Effector CD8-positive, alpha-beta T cell (primary cell): ENCODE results near the gene FAM81A.

Experiments used
- DNase-seq: peaks from one replicate; lab custom pipeline; 2025; lab: John Stamatoyannopoulos, UW

The FAM81A gene

DNA sequence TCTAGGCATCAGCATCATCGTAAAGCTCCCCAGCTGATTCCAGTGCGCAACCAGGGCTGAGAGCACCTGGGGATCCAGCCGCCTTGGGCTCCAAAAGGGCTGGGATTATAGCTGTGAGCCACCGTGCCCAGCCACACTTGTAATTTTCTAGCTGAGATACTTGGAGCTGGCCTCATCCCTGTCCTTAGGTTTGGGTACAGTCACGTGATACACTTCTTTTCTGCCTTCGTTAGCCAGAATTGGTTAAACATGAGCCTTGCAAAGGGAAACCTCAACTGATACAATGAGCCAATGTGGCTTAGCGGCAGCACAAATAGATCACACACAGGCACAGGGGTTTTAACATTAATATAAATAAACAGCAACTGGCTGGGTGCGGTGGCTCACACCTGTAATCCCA, 103.8 kb downstream of the FAM81A start:
- no peak for DNase-seq

DNA sequence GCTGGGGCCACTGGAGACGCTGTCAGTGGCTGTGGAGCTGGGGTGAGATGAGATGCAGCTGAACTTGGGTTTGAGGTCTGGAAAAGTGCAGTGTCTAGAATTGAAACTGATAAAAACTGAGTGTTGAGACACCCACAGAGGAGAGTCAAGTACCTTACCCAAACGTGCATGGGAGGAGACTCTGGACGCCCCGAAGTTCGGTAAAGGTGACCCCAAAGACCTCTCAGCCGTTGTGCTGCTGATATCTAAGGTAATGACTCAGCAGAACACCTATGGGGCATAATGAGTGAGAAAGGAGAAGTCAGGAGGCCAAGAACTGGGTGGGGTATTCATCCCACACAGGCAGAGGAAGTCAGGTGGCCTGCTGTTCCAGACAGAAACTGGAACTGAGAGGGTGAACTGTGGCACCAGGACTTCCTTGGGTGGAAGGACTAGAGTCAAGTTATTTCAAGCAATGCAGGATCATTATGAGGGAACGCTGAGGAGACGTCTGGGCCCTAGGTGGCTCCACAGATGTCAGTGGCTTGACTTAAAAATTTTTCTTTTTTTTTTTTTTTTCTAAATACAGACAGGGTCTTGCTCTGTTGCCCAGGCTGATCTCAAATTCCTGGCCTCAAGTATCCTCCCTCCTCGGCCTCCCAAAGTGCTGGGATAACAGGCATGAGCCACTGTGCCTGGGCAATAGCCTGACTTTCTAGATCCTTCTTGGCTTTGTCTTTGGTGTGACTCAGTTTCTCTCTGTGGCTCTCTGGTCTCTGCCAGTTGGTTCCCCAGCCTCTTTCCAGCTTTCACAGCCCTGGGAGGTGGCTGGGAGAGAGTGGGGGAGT, 105.9 kb downstream of the FAM81A start:
- DNase-seq, result no peak

DNA sequence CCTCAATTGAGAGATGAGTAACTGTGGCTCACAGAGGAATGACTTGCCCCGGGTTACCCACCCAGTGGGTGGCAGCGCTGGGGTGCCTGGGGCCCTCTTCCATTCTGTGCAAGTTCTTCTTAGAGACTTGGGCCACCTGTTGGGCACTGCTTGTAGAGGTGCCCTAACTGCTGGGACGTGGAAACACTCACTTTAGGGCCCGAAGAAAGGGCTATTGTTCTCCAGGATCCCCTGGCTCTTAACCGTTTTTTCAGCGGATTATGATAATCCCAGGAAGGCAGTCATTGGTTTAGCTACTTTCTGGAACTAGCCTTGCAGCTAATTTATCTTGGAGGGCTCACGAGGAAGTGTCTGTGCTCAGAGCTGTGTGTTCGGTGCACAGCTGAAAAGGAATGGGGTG, 107.6 kb downstream of the FAM81A start:
- DNase-seq, result no peak

DNA sequence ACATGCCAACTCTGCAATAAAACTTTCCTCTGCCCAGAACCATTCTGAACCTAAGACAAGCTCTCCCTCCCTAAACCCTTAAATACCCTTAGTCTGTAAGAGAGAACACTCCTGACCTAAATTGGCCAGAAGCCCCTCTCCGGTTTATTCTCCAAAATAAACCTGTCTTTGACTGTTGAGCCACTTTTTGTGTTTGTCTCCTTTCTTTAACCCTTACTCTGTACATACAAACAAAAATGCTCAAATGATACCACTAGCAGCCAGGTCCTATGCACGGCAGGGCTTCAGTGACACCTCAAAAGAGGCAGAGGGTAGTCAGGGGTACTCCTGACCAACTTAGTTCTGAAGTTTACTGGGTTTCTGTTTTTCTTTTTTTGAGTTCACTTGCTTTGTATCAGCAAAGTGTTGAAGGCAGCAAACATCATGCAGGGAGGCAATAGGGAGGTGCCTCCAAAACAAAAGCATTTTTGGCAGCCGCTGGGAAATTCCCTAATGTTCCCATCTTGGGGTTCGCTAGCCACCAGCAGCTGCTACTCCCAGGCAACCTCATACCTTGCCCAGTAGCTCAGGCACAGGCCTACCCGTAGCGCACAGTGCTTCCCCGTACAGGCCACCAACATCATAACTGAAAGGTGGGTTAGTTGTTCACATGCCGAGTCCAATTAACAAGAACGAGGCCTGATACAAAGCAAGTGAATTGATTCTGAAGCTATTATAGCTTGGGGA, 110.7 kb downstream of the FAM81A start:
- no peak for DNase-seq

DNA sequence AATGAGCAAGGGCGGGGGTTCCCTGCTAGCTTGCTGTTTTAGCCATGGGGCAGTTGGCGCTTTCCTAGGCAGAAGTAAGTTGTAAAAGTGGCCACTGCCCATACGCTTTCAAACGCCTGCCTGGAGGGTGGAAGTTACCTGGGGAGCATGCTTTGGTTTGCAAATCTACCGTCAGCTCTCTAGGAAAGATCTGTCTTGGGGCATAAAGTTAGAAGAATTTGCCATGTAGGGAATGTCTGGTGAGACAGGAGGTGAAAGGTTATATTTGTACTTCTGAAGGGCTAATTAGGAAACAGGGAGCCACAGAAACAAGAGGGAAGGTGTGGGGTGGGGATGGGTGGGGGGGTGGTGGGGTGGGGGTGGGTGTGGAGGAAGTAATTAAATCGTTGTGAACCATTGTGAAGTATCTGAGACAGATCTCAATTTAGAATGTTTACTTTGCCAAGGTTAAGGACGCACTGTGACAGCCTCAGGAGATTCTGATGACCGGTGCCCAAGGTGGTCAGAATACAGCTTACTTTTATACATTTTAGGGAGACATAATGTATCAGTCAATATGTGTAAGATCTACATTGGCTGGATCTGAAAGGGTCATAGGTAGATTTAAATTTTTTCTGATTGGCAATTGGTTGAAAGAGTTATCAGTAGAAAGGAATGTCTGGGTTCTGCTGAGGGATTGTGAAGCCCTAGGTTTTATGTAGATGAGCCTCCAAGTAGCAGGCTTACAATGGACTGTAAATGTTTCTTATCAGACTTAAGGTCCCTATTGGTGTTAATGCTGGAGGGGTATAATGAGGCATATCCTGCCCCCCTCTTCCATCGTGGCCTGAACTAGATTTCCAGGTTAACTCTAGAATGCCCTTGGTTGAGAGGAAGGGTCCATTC, 111.6 kb downstream of the FAM81A start:
- no peak for DNase-seq

DNA sequence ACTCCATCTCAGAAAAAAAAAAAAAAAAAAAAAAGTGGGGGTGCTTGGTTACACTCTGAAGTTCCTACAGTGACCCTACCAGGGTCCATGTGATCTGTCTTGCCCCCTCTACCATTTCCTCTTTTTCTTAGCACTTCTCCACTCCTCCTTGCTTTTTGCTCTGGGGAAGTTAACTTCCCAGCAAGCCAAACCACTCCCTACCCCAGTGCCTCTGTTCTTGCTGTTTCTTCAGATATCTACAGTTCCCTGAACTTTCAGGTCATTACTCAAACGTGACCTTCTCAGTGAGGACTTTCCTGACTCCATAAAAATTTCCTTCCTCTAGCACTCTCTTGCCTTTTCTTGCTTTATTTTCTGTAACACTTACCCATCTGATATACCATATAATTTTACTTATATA, 112.5 kb downstream of the FAM81A start:
- no peak for DNase-seq

DNA sequence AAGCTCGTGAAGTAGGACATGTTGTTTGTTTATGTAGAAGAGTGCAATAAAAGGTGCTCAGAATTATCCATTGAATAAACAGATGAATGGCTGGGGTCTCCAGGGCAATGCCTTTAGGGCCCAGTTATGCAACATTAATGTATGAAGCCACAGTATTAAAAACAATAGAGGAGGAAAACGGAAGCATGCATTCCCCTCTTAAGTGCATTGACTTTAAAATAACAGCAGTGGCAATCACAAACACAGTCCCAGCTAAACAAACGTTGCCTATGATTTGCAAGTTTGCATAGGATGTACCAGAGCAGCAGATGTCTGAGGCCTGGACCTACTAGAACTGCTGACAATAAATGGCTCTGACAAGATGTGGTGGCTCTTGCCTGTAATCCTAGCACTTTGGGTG, 113.0 kb downstream of the FAM81A start:
- no peak for DNase-seq

DNA sequence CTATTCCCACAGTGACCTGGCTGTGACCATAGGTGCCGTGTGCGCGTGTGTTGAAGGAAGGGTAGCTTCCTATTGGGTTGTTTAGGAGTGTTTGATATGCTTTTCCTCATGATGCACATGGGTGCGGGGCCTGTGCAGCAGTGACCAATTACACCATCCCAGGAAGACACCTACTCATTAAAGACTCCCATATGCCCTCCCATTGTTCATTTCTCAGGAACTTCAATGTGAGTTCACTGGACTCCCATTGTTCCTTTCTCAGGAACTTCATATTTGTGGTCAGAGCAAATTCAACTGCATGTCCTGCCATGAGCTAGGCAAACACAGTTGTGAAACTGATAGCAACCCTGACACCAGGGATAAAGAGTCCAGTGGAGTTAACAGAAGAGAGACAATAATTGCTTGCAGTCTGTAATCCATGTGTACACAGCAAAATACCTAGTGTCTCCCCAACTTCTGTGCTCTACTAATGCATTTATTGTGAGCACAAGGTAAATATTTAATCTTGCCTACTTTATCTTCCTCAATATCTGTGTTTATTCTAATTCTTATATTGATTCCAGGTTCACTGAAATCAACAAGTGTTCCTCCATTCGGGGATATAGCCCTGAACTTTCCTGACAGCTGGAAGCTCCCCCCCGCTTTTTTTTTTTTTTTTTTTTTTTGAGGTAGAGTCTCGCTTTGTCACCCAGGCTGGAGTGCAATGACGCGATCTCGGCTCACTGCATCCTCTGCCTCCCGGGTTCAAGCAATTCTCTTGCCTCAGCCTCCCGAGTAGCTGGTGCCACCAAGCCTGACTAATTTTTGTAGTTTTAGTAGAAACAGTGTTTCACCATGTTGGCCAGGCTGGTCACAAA, 116.1 kb downstream of the FAM81A start:
- DNase-seq, result no peak

DNA sequence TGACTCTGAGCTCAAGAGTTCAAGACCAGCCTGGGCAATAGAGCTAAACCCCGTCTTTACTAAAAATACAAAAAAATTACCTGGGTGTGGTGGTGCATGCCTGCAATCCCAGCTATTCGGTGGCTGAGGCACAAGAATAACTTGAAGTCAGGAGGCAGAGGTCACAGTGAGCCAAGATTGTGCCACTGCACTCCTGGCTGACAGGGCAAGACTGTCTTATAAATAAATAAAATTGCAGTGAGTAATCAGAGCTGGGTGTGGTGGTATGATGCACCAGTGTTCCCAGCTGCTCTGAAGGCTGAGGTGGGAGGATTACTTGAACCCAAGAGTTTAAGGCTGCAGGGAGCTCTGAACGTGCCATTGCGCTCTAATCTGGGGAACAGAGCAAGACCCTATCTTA, 117.7 kb downstream of the FAM81A start:
- DNase-seq, result no peak

DNA sequence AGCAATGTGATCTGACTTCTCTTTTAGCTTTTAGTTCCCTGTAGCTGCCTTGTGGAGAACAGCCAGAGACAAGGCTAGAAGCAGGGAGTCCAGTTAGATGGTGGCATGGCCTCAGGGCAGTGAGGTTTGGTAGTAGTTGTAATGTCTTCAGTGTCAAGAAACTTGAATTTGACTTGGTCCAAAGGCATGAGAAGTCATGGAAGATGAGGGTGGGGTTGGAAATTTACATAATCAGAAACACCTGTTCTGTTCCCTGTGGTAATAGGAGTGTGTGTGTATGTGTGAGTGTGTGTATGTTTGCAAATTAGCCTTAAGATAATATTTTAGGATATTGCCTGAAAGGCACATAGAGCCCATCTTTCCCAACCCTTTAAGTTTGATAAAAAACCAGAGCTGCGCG, 118.4 kb downstream of the FAM81A start:
- no peak for DNase-seq

DNA sequence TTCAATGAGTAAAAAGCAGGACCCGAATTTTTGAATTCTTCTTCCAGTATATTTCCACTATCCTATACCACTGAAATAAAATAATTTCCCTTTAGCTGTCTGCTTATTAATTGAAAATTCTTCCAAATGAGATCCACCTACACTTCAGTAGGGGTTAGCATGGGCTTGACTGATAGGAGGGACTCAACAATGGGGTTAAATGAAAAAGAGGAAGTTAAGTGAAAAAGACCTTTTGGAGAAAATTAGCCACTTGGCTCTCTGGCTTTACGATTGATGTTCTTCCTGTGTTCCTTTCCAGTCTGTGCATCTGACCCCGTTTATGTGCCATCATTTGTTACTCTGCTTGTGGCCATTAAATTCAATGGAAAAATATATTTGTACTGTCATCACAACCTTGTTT, 119.6 kb downstream of the FAM81A start:
- DNase-seq, result no peak

DNA sequence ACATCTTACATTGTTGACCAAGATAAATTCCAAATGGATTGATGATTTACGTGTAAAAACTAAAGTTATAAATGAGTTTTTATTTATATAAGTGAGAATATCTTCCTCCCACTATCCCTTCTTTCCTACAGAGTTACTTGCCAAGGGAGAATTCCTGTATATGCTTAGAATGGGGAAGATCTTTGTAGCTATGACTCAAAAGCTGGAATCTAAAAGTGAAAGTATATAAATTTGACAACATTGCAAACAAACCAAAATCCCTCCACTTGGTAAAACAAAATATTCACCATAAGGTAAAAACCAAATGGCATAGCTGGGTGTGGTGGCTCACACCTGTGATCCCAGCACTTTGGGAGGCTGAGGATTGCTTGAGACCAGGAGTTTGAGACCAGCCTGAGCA, 120.9 kb downstream of the FAM81A start:
- DNase-seq, result no peak

DNA sequence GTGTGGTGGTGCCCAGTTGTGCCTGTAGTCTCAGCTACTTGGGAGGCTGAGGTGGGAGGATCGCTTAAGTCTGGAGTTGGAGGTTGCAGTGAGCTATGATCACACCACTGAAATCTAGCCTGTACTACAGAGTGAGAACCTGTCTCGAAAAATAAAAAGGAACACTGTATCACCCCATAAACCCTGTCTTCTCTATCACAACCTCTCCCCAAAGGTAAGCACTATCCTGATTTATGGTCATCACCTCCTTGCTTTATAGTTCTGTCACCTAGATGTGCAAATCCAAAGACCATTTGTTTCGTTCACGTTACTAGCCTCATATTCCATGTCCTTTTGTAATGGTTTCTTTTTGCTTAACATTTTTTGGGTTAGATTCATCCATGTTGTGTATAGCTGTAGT, 123.6 kb downstream of the FAM81A start:
- DNase-seq, result no peak

DNA sequence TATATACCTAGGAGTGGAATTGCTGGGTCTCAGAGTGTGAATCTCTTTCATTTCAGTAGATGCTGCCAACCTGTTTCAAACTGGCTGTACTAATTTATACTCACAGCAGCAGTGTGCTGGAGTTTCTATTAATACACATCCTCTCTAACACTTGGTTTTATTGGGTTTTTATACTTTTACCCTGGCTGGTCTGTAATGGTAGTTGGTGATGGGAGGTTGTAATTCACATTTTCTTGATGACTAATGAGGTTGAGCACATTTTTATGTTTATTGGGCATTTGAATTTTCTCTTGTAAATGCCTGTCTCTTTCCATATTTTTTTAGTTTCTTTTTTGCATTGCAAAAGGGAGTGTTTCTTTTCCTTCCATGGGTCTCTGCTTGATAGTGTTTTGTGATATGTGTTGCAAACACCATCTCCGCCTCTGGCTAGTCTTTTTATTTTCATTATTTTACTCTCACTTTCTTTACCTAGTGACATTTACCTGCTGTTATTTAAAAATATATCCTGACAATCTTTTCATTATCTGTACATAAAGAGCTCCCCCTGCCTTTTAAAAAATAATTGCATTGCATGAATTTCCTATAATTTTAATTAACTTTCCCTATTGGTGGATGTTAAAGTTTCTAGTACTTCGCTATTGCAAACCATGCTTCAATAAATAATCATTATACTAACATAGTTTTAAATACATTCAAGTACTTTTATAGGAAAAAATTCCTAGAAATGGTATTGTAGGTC, 124.6 kb downstream of the FAM81A start:
- DNase-seq, result no peak

DNA sequence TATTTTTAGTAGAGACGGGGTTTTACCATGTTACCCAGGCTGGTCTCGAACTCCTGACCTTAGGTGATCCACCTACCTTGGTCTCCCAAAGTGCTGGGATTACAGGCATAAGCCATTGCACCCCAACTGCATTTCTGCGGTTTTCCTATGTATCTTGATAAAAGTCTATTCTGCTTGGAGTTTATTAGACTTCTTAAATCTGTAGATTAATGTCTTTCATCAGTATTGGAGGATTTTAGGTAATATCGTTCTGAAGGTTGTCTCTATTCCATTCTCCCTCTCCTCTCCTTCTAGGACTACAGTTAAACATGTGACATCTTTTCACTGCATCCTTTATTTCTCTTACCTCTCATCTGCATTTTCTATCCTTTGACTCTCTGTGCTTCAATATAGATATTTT, 127.3 kb downstream of the FAM81A start:
- no peak for DNase-seq

DNA sequence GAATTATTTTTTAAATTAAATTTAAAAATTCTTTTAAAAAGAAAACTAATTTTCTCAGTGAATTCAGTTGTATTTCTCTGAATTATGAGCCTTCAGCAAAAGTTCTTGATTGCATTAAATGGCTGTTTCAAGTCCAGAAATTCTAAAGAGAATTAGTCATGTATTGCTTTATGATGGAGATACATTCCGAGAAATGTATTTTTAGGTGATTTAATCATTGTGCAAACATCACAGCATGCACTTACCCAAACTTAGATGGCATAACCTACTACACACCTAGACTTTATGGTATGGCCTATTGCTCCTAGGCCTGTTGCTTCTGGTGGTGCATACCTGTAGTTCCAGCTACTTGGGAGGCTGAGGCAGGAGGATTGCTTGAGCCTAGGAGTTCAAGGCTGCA, 129.3 kb downstream of the FAM81A start:
- no peak for DNase-seq

DNA sequence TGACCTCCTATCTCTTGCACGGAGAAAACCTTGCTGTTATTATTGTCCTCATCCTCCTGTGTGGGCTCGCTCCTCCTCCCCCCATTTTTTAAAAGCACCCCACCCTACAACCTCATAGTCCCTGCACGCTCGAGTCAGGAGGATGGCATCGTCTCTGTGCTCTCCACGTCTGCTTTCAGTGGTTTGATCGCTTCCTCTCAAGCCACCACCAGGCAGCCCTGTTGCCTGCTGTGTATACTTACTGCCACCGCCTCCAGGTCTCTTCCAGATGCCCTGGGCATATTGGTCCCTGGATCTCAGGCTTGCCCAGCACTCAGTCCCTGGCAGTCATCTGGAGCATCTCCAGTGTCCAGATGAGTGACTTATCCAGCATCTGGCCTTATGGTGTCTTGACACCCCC, 131.5 kb downstream of the FAM81A start:
- DNase-seq, result no peak

DNA sequence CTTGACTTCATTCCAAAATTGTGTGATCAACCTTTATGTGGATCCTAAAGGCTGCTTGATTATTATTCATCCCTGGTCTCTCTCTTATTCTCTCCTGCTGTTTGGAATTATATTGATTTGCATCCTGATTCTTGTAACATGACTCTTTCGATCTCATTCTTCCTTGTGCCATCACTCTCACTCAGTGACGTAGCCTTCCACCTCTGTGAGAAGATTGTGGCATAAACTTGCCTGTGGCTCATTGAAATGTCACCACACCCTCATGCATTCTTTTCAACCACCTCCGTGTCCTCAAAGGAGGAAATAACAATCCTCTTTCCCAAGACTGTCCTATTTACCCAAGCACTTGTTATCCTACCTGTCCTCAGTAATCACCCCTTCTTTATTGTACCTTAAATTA, 132.3 kb downstream of the FAM81A start:
- DNase-seq, result no peak

DNA sequence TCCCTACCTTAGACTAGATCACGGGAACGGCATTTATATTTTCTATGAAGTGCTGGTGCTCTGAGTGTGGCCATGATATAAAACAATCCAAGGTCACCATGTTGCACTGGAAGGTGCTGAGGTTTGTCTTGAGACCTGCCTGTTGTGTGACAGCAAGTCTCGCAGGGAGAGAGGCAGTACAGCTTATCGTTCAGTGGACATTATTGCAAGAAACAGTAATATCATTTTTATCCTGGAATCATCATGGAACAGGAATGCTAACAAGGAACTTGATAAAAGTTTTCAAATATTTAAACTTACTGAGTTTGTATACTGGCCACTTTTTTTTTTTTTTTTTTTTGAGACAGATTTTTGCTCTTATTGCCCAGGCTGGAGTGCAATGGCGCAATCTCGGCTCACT, 133.6 kb downstream of the FAM81A start:
- DNase-seq, result no peak
